Midbrain (tissue), 1 donor: ENCODE results near the gene SERPINA12.

ENCODE experiments used
- DNase-seq: peaks from one replicate; lab custom pipeline; 2025; lab: John Stamatoyannopoulos, UW

The SERPINA12 gene

GRCh38 chr14:94509356-94509755, at the start of gene SERPINA12:
SERPINA12 (minus strand) TSS chr14:94509469; CDS start chr14:94498397, 11,072 bp downstream.
- no peak for DNase-seq

- DNase-seq = no peak
Observed at GRCh38 chr14:94558842-94559241, 49.6 kb upstream of the SERPINA12 start.

- no peak for DNase-seq
Observed at GRCh38 chr14:94557327-94557726, 48.1 kb upstream of the SERPINA12 start.

- DNase-seq = no peak
Observed at GRCh38 chr14:94555991-94556390, 46.7 kb upstream of the SERPINA12 start.

- DNase-seq = no peak
Observed at GRCh38 chr14:94550041-94550440, 40.8 kb upstream of the SERPINA12 start.

GRCh38 chr14:94548999-94549985, 40.0 kb upstream of the SERPINA12 start:
- peak; percentile 36 for DNase-seq

GRCh38 chr14:94548131-94548998, 39.1 kb upstream of the SERPINA12 start:
- DNase-seq = no peak

- DNase-seq = no peak
Observed at GRCh38 chr14:94547726-94548125, 38.5 kb upstream of the SERPINA12 start.

GRCh38 chr14:94547151-94547680, 37.9 kb upstream of the SERPINA12 start:
- no peak for DNase-seq

GRCh38 chr14:94545131-94545841, 36.0 kb upstream of the SERPINA12 start:
- no peak for DNase-seq

GRCh38 chr14:94544726-94545125, 35.5 kb upstream of the SERPINA12 start:
- DNase-seq = no peak

GRCh38 chr14:94543449-94544124, 34.3 kb upstream of the SERPINA12 start:
- DNase-seq = no peak

GRCh38 chr14:94542811-94543440, 33.7 kb upstream of the SERPINA12 start:
- no peak for DNase-seq

- no peak for DNase-seq
Observed at GRCh38 chr14:94542111-94542810, 33.0 kb upstream of the SERPINA12 start.

- no peak for DNase-seq
Observed at GRCh38 chr14:94541234-94541975, 32.1 kb upstream of the SERPINA12 start.

- no peak for DNase-seq
Observed at GRCh38 chr14:94540031-94540794, 30.9 kb upstream of the SERPINA12 start.

GRCh38 chr14:94539181-94539580, 29.9 kb upstream of the SERPINA12 start:
- DNase-seq = no peak

GRCh38 chr14:94538070-94538740, 28.9 kb upstream of the SERPINA12 start:
- no peak for DNase-seq
